ENCODE measurements around the gene SLC35F1.
"Not testable (repeated sequence)": the region's sequence is repeated elsewhere in the genome, so short reads cannot be mapped to it uniquely, and the experiment has no call there.

Gene SLC35F1

DNA sequence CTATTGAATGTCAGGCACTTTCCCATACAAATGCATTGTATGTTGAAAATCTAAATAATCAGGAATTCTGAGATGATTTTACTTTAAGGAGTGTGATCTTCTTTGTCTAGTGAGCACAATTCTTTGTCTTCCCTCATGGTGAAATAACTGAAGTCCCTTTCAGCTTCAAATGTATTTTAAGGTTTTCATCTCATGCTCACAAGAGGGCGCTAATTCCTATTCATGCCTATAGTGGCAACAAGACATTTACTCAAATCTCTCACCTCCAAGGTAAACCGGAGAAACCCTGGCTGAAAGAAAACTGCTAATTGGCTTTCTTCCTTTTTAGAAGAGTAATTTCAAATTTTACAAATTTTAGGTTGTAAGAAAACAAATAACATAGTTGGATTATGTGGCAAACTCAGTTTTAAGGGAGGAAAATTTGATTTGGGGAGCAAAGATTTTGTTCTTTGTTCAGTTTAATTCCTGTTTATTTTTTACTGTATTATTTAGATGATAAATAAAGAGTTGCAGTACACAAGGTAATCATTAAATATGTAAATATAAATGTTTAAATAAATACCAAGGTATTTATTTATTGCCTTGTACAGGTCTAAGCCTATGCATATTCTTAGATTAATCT is 69.1 kb downstream of the SLC35F1 start:
- DNase-seq (ENCODE audit: low read depth, low spot score) = peak; percentile 18
- no peak overlapping the region for H3K27ac ChIP-seq

- DNase-seq (ENCODE audit: low read depth, low spot score) = no peak
- H3K27ac ChIP-seq = no peak overlapping the region
These were observed 78.9 kb downstream of the SLC35F1 start for GRCh38 chr6:117985916-117986315.

- no peak for DNase-seq (ENCODE audit: low read depth, low spot score)
These were observed 79.3 kb downstream of the SLC35F1 start for GRCh38 chr6:117986396-117986795.

GRCh38 chr6:117989086-117989485 is 82.0 kb downstream of the SLC35F1 start:
- no peak overlapping the region for H3K27ac ChIP-seq
- DNase-seq (ENCODE audit: low read depth, low spot score) = no peak

More at GRCh38 chr6:117986396-117986795, 79.3 kb downstream of the SLC35F1 start:
- H3K27ac ChIP-seq = no peak overlapping the region

GRCh38 chr6:117990151-117990550 is 83.1 kb downstream of the SLC35F1 start:
- H3K27ac ChIP-seq = no peak overlapping the region
- no peak for DNase-seq (ENCODE audit: low read depth, low spot score)

DNA sequence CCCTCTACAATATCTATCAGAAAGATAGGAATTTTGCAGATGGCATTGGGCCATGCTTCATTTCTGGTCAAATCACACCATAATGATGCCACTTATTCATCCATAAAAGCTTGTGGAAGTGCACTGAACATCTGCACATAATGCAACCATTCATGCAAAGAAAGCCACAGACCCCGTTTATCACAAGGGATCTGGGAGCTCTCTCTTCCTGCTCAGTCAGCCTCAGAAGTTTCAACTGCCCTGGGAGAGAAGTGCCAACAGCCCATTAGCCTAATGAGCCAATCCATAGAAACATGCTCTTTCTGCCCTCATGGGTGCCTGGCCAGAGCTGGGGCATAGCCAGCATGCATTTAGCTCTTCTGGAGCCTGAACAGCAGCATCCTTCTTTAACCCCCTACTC is 85.8 kb downstream of the SLC35F1 start:
- DNase-seq (ENCODE audit: low read depth, low spot score) = no peak
- no peak overlapping the region for H3K27ac ChIP-seq

GRCh38 chr6:118012944-118013343 is 105.9 kb downstream of the SLC35F1 start:
- DNase-seq (ENCODE audit: low read depth, low spot score) = no peak
- no peak overlapping the region for H3K27ac ChIP-seq

GRCh38 chr6:118016532-118016931 is 109.5 kb downstream of the SLC35F1 start:
- no peak overlapping the region for H3K27ac ChIP-seq
- no peak for DNase-seq (ENCODE audit: low read depth, low spot score)

- no peak for DNase-seq (ENCODE audit: low read depth, low spot score)
- H3K27ac ChIP-seq = no peak overlapping the region
These were observed 110.3 kb downstream of the SLC35F1 start for GRCh38 chr6:118017301-118017848.

DNA sequence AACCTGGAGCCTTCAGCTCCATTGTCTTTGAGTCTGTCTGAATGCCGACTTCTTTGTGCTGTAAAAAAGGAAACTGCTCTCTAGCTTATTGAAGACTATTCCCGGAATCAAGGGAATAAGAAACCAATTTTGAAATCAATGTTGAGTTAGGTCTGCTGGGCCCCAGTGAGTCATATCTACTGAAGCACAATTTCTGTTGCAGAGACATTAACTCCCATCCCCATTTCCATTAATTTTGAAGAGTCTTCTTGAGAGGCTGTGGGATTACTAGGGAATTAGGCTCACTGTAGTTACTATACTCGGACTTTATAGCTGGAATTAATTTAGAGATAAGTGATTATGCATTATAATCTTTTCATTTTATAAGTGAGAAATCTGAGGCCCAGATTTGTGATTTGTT is 116.7 kb downstream of the SLC35F1 start:
- no peak overlapping the region for H3K27ac ChIP-seq
- no peak for DNase-seq (ENCODE audit: low read depth, low spot score)

GRCh38 chr6:118029967-118030366 is 122.9 kb downstream of the SLC35F1 start:
- no peak for DNase-seq (ENCODE audit: low read depth, low spot score)
- no peak overlapping the region for H3K27ac ChIP-seq

- not testable (repeated sequence) for DNase-seq (ENCODE audit: low read depth, low spot score); H3K27ac ChIP-seq
These were observed 130.4 kb downstream of the SLC35F1 start for GRCh38 chr6:118037479-118037878.

DNA sequence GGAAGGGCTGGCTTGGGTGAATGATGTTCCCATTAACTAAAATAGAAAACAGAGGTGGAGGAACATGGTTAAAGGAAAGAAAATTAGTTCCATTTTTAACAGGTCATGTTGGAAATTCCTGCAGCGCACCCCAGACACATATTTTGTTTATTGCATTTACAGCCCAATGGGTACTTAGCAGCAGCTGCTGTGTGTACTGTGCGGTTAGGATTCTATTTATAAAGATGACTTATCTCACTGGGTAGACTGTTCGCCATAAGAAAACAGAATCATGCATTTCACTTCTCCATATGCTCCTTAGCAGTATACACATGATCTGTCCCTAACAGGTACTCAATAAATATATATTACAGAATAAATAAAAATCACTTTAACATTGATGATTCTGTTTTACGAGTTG is 135.8 kb downstream of the SLC35F1 start:
- H3K27ac ChIP-seq = no peak overlapping the region
- no peak for DNase-seq (ENCODE audit: low read depth, low spot score)

DNA sequence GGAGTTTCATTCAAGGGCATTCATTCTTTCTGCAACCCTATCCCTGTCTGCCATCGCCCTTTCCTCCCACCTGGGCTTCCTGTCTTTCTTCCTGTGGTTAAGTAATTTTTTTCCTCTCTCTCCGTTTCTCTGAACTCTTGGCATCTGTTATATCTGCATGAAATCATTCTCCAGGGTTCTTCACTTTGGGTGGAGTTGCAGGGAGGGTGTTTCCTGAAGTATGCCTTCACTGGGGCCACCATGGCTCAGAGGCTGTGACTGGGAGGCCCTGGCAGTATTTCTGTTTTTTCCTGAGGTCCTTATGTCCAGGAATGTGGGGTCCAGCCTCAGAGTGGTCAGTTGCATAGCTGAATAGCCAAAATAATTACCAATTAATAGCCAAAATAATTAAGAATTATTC is 137.2 kb downstream of the SLC35F1 start:
- no peak for DNase-seq (ENCODE audit: low read depth, low spot score)
- H3K27ac ChIP-seq = no peak overlapping the region

- DNase-seq (ENCODE audit: low read depth, low spot score) = no peak
- H3K27ac ChIP-seq = no peak overlapping the region
These were observed 147.0 kb downstream of the SLC35F1 start for GRCh38 chr6:118054082-118054481.

DNA sequence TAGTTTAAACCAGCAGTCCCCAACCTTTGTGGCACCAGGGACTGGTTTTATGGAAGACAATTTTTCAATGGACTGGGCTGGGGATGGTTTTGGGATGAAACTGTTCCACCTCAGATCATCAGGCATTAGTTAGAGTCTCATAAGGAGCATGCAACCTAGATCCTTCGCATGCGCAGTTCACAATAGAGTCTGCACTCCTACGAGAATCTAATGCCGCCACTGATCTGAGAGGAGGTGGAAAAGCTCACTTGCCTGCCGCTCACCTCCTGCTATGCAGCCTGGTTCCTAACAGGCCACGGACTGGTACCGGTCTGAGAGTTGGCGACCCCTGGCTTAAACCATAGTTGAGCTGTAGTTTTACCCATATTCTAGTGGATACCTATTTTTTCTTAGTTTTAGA is 154.6 kb downstream of the SLC35F1 start:
- DNase-seq (ENCODE audit: low read depth, low spot score) = no peak
- no peak overlapping the region for H3K27ac ChIP-seq

GRCh38 chr6:118080547-118080946 is 173.5 kb downstream of the SLC35F1 start:
- no peak for DNase-seq (ENCODE audit: low read depth, low spot score)
- H3K27ac ChIP-seq = no peak overlapping the region

GRCh38 chr6:118083711-118084110 is 176.6 kb downstream of the SLC35F1 start:
- DNase-seq (ENCODE audit: low read depth, low spot score) = no peak
- H3K27ac ChIP-seq = no peak overlapping the region

DNA sequence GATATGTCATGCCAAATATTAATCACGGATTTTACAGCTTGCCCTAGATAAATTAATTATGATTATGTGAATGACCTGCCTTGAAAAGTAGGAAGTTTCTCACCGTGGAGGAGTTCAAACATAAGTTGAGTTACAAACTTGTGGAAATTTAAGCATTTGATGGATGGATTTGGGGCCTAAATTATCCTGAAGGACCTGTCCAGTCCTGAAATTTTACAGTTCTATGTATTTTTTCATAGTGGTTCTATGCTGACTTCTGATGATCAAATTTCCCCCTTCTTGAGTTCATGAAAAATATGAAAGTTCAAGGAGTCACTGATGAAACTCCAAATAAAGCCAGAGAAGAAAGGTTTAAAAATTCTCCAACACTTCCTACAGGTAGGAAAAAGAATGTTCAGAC is 178.6 kb downstream of the SLC35F1 start:
- no peak for DNase-seq (ENCODE audit: low read depth, low spot score)
- no peak overlapping the region for H3K27ac ChIP-seq

GRCh38 chr6:118086159-118086558 is 179.1 kb downstream of the SLC35F1 start:
- DNase-seq (ENCODE audit: low read depth, low spot score) = no peak
- H3K27ac ChIP-seq = no peak overlapping the region

- H3K27ac ChIP-seq = no peak overlapping the region
- no peak for DNase-seq (ENCODE audit: low read depth, low spot score)
These were observed 185.0 kb downstream of the SLC35F1 start for GRCh38 chr6:118092086-118092485.

GRCh38 chr6:118097576-118097975 is 190.5 kb downstream of the SLC35F1 start:
- no peak for DNase-seq (ENCODE audit: low read depth, low spot score)
- H3K27ac ChIP-seq = no peak overlapping the region

All from epithelial cell of prostate (primary cell).